Endothelial cell of hepatic sinusoid (primary cell): ENCODE measurements around the gene DLG2.

ENCODE experiments used
- in situ Hi-C: cut with HindIII; loops from 2 replicates; pipeline ENCODE4 v1.10.0; 2017; ENCODE audit warnings: low sequenced_read_pairs

DLG2 gene

GRCh38 chr11:84247926-84248325 lies 1379.2 kb downstream of the DLG2 start:
- in situ Hi-C loops: no loop called here

- in situ Hi-C loops: no loop called here
Measured at GRCh38 chr11:84247129-84247528, 1380.0 kb downstream of the DLG2 start.

- in situ Hi-C loops: no loop called here
Measured at GRCh38 chr11:84243629-84244263, 1383.4 kb downstream of the DLG2 start.

- in situ Hi-C loops: no loop called here
Measured at GRCh38 chr11:84241343-84242131, 1385.6 kb downstream of the DLG2 start.

GRCh38 chr11:84240847-84241246 lies 1386.3 kb downstream of the DLG2 start:
- in situ Hi-C loops: no loop called here

- in situ Hi-C loops: no loop called here
Measured at GRCh38 chr11:84236436-84236835, 1390.7 kb downstream of the DLG2 start.

- in situ Hi-C loops: no loop called here
Measured at GRCh38 chr11:84234462-84235202, 1392.5 kb downstream of the DLG2 start.

GRCh38 chr11:84234011-84234410 lies 1393.1 kb downstream of the DLG2 start:
- in situ Hi-C loops: no loop called here

GRCh38 chr11:84232511-84232910 lies 1394.6 kb downstream of the DLG2 start:
- in situ Hi-C loops: no loop called here

GRCh38 chr11:84230402-84230801 lies 1396.7 kb downstream of the DLG2 start:
- in situ Hi-C loops: no loop called here

- in situ Hi-C loops: no loop called here
Measured at GRCh38 chr11:84227970-84228665, 1399.0 kb downstream of the DLG2 start.

GRCh38 chr11:84224042-84224441 lies 1403.1 kb downstream of the DLG2 start:
- in situ Hi-C loops: no loop called here

- in situ Hi-C loops: no loop called here
Measured at GRCh38 chr11:84218318-84218717, 1408.8 kb downstream of the DLG2 start.

- in situ Hi-C loops: no loop called here
Measured at GRCh38 chr11:84215672-84216071, 1411.5 kb downstream of the DLG2 start.

GRCh38 chr11:84214557-84214956 lies 1412.6 kb downstream of the DLG2 start:
- in situ Hi-C loops: no loop called here

GRCh38 chr11:84212468-84213390 lies 1414.4 kb downstream of the DLG2 start:
- in situ Hi-C loops: no loop called here

GRCh38 chr11:84211896-84212295 lies 1415.2 kb downstream of the DLG2 start:
- in situ Hi-C loops: no loop called here

GRCh38 chr11:84194696-84195095 lies 1432.4 kb downstream of the DLG2 start:
- in situ Hi-C loops: no loop called here

GRCh38 chr11:84193706-84194105 lies 1433.4 kb downstream of the DLG2 start:
- in situ Hi-C loops: no loop called here

GRCh38 chr11:84188521-84188920 lies 1438.6 kb downstream of the DLG2 start:
- in situ Hi-C loops: no loop called here
